HG03139 (cell line): ENCODE measurements around the gene TRPM4.
"Not testable (repeated sequence)": the region's sequence is repeated elsewhere in the genome, so short reads cannot be mapped to it uniquely, and the experiment has no call there.

Experiments used
- ATAC-seq: cut with Tn5 transposase; IDR thresholded peaks from one replicate; pipeline ENCODE4 v1.9.1; 2021; ENCODE audit not compliant: unreplicated experiment

Gene TRPM4

DNA sequence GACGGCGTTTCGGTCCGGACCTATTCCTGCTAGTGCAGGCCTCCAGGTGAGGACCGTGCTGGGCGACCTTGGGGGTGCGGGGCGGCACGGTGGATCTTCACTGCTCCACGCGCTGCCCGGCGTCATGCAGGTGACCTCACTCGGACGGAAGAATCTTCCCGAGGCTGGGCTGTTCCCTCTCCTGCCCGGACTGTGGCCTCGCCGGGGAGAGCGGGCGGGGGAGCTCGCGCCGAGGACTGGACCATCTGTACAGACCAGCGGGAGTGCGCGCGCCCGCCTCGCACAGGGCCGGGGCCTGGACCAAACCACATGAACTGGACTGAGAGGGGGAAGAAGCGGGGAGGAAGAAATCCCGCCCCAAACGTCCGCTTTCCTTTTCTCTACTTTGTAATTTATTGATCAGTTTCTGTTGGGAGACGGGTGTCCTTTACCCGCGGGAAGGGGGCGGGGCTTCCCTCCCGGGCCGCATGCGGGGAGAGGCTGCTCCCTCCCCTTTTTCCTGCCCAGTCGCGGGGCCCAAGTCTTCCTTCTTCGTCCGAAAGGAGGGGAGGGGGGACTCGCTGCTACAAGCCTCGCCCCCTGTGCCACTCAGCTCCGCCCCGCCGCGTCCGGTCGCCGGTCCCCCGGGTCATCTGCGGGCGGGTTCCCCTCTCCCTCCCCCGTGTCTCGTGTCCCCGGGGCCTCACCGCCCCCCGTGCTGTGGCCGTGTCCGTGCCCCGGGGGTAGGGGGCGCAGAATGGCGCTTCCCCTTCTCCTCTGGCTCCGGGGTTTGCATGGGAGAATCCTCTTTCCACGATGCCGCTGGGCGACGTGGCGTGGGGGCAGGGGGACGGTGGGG, 7.3 kb upstream of the TRPM4 start:
- no peak for ATAC-seq

DNA sequence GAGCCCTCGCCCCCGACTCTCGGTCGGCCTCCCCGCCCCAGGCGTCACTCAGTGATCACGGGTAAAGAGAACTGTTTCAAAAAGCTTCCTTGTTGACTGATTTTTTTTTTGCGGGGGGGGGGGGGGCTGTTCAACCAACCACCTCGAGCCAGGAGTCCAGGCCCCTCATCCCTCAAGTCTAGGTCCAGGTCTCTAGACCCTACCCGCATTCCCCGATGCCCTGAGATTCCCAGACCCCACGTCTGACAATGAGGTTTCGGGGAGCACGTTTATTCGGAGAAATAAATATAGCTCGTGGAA, 6.7 kb upstream of the TRPM4 start:
- no peak for ATAC-seq

DNA sequence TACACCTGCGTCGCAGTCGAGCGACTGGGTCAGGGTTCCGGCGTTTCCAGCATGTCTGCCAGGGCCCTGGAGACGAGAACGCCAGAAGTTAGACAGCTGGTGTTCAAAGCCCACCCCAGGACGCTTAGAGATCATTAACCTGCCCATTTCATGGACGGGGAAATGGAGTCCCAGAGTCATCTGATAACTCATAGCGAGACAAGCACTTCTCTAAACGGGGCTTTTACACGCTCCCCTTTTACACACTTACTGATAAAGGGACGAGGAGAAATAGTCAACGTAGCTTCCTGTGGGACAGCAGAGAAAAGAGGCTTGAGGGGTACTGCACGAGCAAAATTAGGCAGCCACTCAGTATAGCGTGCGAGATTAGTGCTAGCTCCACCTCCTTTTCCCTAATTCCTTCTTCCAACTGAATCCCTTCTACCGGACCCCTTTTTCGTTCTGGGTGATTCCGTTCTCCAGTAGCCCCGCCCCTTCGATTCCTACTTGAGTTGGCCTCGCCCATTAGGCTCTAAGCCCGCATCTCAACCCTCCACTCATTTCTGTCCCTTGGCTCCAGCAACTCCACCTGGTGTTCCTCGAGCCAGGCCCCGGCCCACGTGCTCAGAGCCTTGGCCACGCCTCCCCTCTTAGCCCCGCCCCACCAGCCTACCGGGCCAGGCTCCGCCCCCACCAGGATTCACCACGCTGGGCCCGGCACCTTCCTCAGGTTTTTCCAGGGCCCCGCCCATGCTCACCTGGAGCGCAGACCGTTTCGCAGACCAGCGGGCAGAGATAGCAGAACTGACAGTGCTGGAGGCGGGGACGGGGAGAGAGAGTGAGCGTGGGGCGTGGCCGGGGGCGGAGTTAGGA, 6.1 kb upstream of the TRPM4 start:
- no peak for ATAC-seq

DNA sequence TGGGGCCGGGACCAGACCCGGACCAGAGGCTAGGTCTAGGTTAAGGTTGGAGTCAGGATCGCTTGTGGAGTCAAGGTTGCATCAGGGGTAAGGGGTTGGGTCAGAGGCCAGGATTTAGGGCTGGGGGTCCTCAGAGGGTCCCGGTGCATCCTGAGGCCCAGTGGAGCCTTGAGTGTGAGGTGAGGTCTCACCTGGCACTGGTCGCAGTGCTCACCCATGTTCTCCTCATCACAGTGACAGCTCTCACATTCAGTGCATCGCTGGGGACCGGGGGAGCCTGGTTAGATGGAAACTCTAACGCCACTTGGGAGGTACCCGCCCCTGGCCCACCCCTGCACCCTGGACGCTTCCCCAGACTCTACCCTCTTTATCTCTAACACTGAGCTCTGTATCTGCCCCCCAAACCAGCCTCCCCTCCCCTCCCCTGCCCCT, 5.5 kb upstream of the TRPM4 start:
- ATAC-seq: no peak

DNA sequence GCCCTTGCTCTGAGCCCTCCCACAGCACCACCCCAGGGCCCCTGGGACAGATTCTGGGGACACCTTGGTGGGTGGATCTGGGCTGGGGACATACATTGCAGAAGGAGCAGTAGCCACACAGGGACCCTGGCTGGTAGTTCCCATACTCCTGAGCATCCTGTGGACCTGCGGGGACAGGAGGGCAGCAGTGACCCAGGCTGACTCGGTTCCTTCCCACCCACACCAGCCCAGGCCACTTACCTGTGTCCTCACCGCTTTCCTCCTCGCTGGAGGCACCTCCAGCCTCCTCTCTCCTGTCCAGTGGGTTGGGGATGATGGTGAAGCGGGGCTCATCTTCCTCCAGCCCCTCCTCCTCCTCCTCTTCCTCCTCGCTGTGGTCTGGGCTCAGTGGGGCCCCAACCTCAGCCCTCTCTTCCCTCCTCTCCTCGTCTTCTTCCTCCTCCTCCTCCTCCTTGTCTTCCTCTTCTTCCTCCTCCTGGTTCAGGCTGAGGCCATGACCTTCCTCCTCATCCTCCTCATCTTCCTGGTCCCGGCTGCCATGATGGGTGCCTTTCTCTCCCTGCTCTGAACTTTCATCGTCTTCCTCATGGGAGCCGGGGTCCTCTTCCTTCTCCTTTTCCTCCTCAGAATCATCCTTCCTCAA, 4.3 kb upstream of the TRPM4 start:
- no peak for ATAC-seq

DNA sequence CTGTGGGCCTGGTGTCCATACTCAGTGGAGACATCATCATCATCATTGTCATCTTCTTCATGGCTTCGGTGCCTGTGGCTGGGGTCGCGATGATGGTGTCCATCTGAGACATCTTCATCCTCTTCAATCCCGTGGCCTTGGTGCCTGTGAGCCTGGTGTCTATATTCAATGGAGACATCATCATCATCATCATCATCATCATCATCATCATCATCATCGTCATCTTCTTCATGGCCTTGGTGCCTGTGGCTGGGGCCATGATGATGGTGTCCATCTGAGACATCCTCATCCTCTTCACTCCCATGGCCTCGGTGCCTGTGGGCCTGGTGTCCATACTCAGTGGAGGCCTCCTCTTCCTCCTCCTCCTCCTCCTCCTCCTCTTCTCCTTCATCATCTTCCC, 3.3 kb upstream of the TRPM4 start:
- no peak for ATAC-seq

DNA sequence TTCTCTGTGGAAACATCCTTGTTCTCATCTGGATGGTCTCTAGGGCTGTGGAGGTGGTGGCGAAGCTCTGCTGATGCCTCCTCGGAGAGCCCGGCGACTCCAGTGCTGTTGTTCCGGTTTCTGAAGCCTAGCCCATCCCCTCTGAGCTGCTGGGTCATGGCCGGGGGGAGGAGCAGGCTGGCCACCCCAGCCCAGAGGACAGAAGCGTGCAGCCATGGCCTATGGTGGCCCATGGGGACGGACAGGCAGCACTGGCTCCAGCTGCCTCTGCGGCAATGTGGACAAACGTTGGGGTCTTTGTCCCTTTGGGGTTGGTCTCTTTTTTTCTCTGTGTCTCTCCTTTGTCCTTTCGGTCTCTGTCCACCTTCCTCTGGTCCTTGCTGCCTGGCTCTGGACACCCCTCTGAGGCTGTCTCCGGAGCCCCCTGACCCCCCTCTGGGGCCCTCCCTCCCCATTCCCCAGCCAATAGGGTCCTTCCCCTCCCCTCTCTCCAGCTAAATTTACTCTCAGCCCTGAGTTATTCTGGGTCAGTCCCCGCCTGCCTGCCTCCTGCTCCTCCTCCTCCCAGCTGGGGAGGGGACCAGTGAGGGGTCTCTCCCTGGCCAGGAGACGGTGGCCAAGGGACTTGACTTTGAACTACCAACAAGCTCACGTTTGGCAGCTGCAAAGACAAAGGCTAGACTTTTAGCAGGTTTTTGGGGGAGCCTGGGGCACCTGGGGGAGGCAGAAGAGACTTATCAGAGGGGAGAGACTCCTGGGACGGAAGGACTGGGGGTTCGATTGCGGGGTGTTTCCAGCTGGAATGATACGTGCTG, 2.4 kb upstream of the TRPM4 start, which contains the start of gene HRC:
HRC (minus strand) TSS at position 392 of the 815 bp plus-strand sequence; CDS start at position 233, 159 bp downstream.
- ATAC-seq: no peak

DNA sequence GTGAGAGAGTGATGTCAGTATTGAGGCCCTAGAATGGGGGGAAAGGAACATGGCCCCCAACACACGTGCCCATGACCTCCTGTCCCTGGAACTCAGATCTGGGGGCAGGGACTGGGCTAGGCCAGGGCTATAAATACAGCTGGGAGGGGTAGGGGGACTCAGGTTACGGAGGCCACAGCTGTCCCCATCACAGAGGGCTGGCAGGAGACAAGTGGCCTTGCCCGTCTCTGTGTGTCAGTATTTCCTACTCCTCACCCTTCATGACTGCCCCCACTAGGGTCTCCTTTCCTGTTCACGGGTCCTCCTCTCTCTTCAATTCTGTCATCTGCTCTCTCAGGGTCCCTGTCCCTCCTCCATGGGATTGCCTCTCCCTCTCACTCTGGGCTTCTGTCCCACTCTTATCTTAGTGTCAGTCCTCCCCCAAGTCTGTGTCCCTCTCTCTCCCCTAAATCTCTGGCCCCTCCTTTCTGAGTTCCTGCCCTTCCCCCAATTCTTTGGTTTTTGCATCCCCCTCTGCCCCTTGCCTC, 1.7 kb upstream of the TRPM4 start:
- no peak for ATAC-seq

DNA sequence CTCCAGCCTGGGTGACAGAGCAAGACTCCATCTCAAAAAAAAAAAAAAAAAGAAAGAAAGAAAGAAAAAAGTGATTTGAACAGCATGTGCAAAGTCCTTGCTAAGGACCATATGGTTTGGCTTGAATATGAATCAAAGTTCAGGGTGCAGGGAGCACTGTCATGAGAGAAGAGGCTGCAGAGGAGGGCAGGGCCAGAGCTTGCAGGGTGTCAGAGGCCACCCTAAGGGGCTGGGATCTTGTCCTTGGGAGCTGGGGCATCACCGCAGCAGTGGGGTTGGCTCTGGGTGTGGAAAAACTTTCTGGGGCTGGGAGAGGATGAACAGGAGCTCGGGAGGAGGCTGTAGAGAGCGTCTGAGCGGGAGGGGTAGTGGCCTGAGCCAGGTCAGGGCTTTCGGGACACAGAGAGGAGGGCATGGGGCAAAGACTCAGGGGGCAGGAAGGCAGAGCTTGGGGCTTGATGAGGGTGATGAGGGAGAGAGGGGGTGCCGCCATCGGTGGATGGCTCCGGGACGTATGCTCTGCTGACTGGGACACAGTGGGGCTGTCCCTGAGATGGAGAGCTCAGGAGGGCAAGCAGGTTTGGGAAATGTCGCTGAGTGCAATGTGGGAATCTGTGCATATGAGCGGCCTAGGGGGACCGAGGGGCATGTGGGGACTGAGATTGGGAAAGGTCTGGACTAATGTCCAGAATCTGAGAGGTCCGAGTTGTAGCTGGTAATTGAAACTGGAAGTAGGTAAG, 3.0 kb downstream of the TRPM4 start:
- ATAC-seq: no peak

DNA sequence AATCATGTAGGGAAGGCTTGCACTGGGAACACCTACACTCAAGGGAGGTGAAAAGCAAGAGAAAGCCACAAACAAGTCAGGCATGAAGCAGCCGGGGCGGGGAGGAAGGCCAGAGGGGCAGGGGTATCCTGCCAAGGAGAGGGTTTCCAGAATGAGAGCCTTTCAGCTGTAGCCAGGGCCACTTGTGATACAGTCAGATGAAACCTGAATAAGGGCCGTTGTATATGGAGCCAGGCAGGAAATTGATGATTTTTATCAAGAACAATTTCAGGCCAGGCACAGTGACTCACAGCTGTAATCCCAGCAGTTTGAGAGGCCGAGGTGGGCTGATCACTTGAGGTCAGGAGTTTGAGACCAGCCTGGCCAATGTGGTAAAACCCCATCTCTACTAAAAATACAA, 4.4 kb downstream of the TRPM4 start:
- ATAC-seq: no peak

DNA sequence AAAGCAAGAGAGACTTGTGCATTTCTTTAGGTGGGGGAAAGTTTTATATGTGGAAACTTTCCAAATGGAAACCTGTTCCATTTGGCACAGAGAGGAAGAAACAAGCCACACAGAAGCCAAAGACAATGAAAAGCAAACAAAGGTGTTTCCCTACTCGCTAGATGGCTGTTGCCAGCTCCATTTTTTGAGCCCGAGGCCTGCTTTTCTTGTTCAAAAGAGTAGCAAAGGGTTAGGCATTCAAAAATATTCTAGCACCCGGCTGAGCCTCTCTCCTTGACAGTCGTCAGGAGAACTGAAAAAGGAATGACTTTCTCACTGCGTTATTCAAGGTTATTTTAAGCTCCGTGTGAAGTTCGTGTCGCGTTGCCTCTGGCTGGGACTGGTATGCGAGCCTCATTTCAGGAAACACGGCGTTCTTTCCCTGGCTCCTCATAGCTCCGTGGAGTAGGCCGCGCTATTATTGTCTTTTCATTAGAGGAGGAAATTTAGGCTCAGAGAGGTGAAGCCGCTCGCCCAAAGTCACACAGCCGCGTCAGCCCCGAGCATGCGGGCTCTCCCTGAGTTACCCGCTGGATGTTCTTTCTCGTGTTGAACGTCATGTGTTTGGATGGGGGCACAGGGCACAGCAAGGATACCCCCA, 7.6 kb downstream of the TRPM4 start:
- no peak for ATAC-seq

DNA sequence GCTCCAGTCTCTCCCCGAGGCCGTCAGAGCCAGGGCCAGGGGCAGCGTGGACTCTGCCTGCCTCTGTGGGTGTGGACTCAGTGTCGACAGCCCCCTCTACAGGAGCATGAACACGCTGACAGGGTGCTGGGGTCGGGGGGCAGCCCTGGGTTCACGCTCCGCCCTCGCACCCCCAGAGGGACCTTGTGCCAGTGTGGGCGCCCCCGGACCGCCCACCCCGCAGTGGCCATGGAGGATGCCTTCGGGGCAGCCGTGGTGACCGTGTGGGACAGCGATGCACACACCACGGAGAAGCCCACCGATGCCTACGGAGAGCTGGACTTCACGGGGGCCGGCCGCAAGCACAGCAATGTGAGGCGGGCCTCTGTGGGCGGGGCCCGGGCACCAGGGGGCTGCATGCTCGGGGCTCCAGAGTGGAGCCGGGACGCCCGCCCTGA, 8.3 kb downstream of the TRPM4 start:
- ATAC-seq: no peak

DNA sequence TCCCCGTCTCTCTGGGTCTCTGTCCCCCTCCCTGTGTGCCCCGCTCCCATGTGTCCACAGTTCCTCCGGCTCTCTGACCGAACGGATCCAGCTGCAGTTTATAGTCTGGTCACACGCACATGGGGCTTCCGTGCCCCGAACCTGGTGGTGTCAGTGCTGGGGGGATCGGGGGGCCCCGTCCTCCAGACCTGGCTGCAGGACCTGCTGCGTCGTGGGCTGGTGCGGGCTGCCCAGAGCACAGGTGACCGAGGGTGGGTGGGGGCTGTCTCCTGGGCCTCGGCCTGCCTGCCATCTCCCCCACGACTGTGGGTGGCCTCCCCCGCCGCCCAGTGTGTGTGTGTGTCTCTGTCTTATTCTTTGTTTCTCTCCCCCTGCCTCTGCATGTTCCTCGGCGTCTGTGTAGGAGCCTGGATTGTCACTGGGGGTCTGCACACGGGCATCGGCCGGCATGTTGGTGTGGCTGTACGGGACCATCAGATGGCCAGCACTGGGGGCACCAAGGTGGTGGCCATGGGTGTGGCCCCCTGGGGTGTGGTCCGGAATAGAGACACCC, 10.3 kb downstream of the TRPM4 start:
- no peak for ATAC-seq

DNA sequence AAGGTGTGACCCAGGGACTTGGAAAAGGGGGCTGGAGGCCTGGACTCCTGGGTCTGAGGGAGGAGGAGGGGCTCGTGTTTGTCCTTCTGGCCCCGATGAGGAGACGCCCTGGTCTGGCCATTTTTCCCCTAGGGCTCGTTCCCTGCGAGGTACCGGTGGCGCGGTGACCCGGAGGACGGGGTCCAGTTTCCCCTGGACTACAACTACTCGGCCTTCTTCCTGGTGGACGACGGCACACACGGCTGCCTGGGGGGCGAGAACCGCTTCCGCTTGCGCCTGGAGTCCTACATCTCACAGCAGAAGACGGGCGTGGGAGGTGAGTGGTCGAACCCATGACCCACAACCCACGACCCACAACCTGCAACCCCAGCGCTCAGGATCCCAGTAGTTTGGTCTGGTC, 10.8 kb downstream of the TRPM4 start:
- no peak for ATAC-seq

DNA sequence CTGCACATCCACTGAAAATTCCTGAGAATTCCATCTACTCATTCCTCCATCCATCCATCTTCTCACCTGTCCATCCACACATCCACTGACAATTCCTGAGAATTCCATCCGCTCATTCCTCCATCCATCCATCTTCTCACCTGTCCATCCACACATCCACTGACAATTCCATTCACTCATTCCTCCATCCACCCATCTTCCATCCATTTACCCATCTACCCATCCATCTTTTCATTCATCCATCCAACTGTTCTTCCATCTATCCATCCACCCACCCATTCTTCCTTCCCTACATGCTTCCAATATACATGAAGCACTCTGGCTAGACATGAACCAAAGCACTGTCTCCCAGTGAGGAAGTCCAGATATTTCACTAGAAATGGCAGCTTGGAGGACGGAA, 15.6 kb downstream of the TRPM4 start:
- ATAC-seq: no peak

DNA sequence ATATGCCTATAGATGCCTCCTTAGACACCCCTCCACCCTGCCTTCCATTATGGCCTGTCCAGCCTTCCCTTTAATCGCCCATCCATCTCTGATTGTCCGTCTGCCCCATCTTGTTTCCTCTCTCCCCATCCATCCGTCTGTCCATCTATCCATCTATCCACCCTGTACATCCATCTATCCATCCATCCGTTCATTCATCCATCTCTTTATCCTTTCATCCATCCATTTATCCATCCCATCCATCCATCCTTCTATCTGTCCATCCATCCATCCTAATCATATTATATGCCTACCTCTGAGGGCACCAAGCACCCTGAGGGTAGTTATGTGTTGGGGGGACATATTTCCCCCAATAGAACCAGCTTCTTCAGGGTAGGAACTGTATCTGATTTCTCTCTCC, 23.1 kb downstream of the TRPM4 start:
- ATAC-seq: no peak

DNA sequence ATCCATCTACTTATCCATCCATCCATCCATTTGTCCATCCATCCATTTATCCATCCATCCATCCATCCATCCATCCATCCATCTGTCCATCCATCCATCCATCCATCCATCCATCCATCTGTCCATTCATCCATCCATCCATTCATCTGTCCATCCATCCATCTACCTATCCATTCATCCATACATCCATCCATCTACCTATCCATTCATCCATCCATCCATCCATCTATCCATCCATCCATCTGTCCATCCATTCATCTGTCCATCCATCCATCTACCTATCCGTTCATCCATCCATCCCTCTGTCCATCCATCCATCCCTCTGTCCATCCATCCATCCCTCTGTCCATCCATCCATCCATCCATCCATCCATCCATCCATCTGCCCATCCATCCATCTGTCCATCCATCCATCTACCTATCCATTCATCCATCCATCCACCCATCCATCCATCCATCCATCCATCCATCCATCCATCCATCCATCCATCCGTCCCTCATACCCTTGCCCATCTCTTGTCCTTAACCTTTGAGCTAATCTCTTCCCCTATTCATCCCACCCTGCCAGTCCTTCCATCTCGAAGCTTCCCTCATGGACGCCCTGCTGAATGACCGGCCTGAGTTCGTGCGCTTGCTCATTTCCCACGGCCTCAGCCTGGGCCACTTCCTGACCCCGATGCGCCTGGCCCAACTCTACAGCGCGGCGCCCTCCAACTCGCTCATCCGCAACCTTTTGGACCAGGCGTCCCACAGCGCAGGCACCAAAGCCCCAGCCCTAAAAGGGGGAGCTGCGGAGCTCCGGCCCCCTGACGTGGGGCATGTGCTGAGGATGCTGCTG, 24.6 kb downstream of the TRPM4 start:
- ATAC-seq: not testable (repeated sequence)

DNA sequence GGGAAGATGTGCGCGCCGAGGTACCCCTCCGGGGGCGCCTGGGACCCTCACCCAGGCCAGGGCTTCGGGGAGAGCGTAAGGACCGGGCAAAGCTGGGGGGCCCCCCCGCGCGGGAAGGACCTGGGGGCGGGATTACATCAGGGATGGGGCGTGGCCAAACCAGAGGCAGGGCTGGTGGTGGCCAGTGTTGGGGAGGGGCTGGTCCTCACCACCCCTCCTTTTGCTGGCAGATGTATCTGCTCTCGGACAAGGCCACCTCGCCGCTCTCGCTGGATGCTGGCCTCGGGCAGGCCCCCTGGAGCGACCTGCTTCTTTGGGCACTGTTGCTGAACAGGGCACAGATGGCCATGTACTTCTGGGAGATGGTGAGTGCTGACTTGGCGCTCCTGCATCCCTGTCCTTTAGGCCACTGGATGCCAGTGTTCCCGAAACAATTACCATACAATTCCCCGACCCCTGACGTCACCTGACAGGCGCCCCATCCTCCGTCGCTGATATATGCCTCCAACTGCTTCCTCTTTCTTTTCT, 25.3 kb downstream of the TRPM4 start:
- ATAC-seq: no peak
